SK-N-MC (cell line): ENCODE results near the gene SERINC3.

Experiments used
- EZH2 ChIP-seq: fragments of 200-600 bp; sonication (generic); IDR thresholded peaks from one replicate; pipeline ENCODE4 v1.6.1; 2017; ENCODE audit warnings: antibody characterized with exemption
- POLR2AphosphoS5 ChIP-seq: IDR thresholded peaks from 2 replicates; pipeline ENCODE4 v1.6.1; 2012; ENCODE audit warnings: mild to moderate bottlenecking, low read depth, low read length, borderline replicate concordance

DNA sequence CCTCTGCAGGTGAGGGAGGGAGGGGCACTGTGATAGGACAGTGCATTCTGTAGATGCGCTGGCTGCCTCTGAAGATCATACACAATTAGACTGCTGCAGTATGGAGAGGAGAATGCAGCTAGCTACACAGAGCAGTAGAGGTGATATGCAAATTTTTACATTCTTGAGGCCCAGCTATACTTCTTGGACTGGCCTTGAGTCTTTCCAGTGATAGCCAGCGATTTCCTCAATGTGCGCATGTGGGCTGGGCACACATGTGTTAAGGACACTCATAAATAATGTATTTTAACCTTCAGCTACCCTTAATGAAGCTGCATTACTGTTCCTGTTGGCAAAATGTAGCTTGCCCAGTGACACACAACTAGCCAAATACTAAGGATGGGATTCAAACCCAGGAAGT, 27.2 kb downstream of the SERINC3 start:
- TF ChIP-seq POLR2AphosphoS5 = no peak
- TF ChIP-seq EZH2 = no peak
